Heart right ventricle (tissue), 16 donors: ENCODE data around the gene COL12A1. TPM values are rescaled to one million over a fixed set of nuclear protein-coding genes. Genes with fewer than 3 reads are reported as not detected.

Experiments
- ATAC-seq, 8 donors: fragments of 200-7000 bp; cut with Tn5 transposase; one replicate each; pipeline ENCODE4 v1.9.1; 2020; ENCODE audit warnings: mild to moderate bottlenecking in 8 of 8, moderate library complexity in 8 of 8, moderate number of reproducible peaks in 1 of 8
- DNase-seq, 2 donors: peaks; one replicate each; pipeline ENCODE4 v3.0.0-alpha.2; 2020
- H3K27ac ChIP-seq, 10 donors: fragments of 200-600 bp; sonication (generic) in 2 of 10; one replicate each; pipeline versions ENCODE4 v1.5.0 to v1.8.0; 2020 to 2022; ENCODE audit warnings: mild to moderate bottlenecking in 3 of 10
- H3K27me3 ChIP-seq, 7 donors: fragments of 200-600 bp; one replicate each; pipeline ENCODE4 v1.8.0; 2021 to 2022; ENCODE audit warnings: mild to moderate bottlenecking in 2 of 7
- H3K36me3 ChIP-seq, 9 donors: fragments of 200-600 bp; sonication (generic) in 1 of 9; one replicate each; pipeline versions ENCODE4 v1.5.0 to v1.8.0; 2020 to 2022; ENCODE audit warnings: mild to moderate bottlenecking in 2 of 9
- H3K4me1 ChIP-seq, 9 donors: fragments of 200-600 bp; sonication (generic) in 1 of 9; one replicate each; pipeline versions ENCODE4 v1.5.0 to v1.8.0; 2020 to 2022; ENCODE audit warnings: mild to moderate bottlenecking in 4 of 9
- H3K4me3 ChIP-seq, 10 donors: fragments of 200-600 bp; sonication (generic) in 2 of 10; one replicate each; pipeline versions ENCODE4 v1.5.0 to v1.8.0; 2020 to 2022; ENCODE audit warnings: mild to moderate bottlenecking in 7 of 10, moderate library complexity in 2 of 10
- H3K9me3 ChIP-seq, 11 donors: fragments of 200-600 bp in 10 of 11; sonication (generic) in 2 of 11; one replicate each; pipeline versions ENCODE4 v1.5.0 to v1.8.0; 2013 to 2022; ENCODE audit warnings: mild to moderate bottlenecking in 2 of 11, control low read depth in 1 of 11, moderate library complexity in 1 of 11
- whole genome bisulfite sequencing, 2 donors: extraction: QIAGEN DNeasy Blood & Tissue Kit; methylation state at CpG; one replicate each; pipeline ENCODE4 v1.1.7; 2013; ENCODE audit warnings: inconsistent platforms in 1 of 2; 5-methylcytosine and 5-hydroxymethylcytosine counted together
- intact Hi-C, 10 donors: fragments of 100-400 bp; cut with DNase I; formaldehyde crosslinking; loops; one replicate each; pipeline versions ENCODE4 v1.11.1 to v1.14.2; 2022
- polyA plus RNA-seq, 2 donors: library from polyadenylated mRNA; stranded (reverse); fragments of 200-250 nt; gene quantifications; one replicate each; pipeline ENCODE4 v1.2.3, GENCODE V29; 2013
- total RNA-seq, 10 donors: library from RNA; stranded (reverse); fragmentation: NEBNext Ultra II Directional in 3 of 10; extraction: Animal tissue kit (Norgen Biotek cat#: 25700) in 3 of 10; gene quantifications; one replicate each; pipeline versions ENCODE4 v1.2.1 to v1.2.4, GENCODE V29; 2021 to 2023
- TF ChIP-seq, protein P1 (sequence below), 9 donors: fragments of 200-600 bp; sonication (generic) in 2 of 9; IDR thresholded peaks; one replicate each; pipeline versions ENCODE4 v1.5.0 to v1.8.0; 2021 to 2022; ENCODE audit warnings: antibody characterized with exemption in 9 of 9, mild to moderate bottlenecking in 5 of 9, moderate library complexity in 1 of 9
- donor health status: Arrhythmogenic right ventricular cardiomyopathy.
- donor health status: ischemic (EF 13 %, LVEDD 7.1; RV severe dilation, severe dysfunction).
- donor health status: healthy with polysubstance abuse.
- donor health status: DM: no; HTN: yes; CAD: no.
- donor health status: DM: no; HTN: no; CAD: no.
- donor health status: ischemic (EF 25% LVEDD 6.9; RV normal size, moderate dysfunction).
- donor health status: ischemic (EF 25% LVEDD 5.7; RV mildly dilated, moderate dysfunction).
- donor health status: healthy.
- donor health status: DM: yes; HTN: yes; CAD: no.
- donor health status: Ischemic cardiomyopathy.
- donor health status: ischemic (EF 35%, LVEDD 5.7; RV mildly dilated, moderate dysfunction).
- donor health status: nonischemic (EF 11% LVEDD 7.7; RV severe dilation, severe dysfunction).
- donor health status: DM: yes; HTN: yes; CAD: no.
- donor health status: PGD.
- donor health status: ischemic (EF 29% LVEDD 5.4; RV normal size, mild dysfunction).
- donor health status: nonischemic (EF 23%, LVEDD 6.1; RV moderate dilation, normal function).

Gene COL12A1
- total and polyA plus RNA-seq, 12 donors: 5.7 to 27.0 (median 16.1) TPM

- H3K27me3 ChIP-seq: no peaks in the 10 kb centered on the region
- no peaks in the 10 kb centered on the region for H3K4me1 ChIP-seq
- intact Hi-C loops: no loop called here
- H3K9me3 ChIP-seq: no peaks in the 10 kb centered on the region
- ATAC-seq: no peak
- 88 to 96% methylated on average over 1 of the region's 1 CpG for WGBS, 2 donors
- DNase-seq: no peak
- H3K27ac ChIP-seq: no peak overlapping the region
- H3K4me3 ChIP-seq: no peak overlapping the region
- H3K36me3 ChIP-seq: peaks cover 0 to 34% (median 0%) of the 10 kb centered on the region in 9 donors
- TF ChIP-seq, protein P1, sequence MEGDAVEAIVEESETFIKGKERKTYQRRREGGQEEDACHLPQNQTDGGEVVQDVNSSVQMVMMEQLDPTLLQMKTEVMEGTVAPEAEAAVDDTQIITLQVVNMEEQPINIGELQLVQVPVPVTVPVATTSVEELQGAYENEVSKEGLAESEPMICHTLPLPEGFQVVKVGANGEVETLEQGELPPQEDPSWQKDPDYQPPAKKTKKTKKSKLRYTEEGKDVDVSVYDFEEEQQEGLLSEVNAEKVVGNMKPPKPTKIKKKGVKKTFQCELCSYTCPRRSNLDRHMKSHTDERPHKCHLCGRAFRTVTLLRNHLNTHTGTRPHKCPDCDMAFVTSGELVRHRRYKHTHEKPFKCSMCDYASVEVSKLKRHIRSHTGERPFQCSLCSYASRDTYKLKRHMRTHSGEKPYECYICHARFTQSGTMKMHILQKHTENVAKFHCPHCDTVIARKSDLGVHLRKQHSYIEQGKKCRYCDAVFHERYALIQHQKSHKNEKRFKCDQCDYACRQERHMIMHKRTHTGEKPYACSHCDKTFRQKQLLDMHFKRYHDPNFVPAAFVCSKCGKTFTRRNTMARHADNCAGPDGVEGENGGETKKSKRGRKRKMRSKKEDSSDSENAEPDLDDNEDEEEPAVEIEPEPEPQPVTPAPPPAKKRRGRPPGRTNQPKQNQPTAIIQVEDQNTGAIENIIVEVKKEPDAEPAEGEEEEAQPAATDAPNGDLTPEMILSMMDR (IDR thresholded peaks at IDR 0.05): no peak
Observed at GRCh38 chr6:75109765-75110164, 96.1 kb downstream of the COL12A1 start.

DNA sequence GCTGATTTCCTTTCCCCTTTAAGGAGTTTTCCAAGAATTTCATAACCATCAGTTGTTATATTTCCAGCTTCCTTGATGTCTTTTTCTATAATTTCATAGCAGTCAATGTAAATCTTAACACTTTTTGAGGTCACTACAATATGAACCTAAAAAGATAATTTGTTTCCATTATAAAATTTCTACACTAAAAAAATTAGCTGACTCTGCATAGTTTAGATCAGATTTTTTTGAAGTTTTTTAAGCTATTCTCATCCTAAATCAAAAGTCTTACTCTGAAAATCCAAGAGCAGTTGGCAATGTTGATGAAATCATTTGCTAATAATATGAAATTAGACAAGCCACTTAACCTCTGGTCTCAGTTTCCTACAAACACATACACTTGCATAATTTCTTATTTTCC lies 96.8 kb downstream of the COL12A1 start:
- ATAC-seq: no peak
- H3K36me3 ChIP-seq: peaks cover 0 to 37% (median 0%) of the 10 kb centered on the region in 9 donors
- no peaks in the 10 kb centered on the region for H3K9me3 ChIP-seq
- no peaks in the 10 kb centered on the region for H3K4me1 ChIP-seq
- intact Hi-C loops: no loop called here
- no peaks in the 10 kb centered on the region for H3K27me3 ChIP-seq
- no peak for DNase-seq
- no peak overlapping the region for H3K4me3 ChIP-seq
- TF ChIP-seq, protein P1 (IDR thresholded peaks at IDR 0.05): no peak
- no peak overlapping the region for H3K27ac ChIP-seq

- Histone ChIP-seq H3K36me3 (peaks cover 0 to 42% (median 0%) of the 10 kb centered on the region in 9 donors), H3K27me3 (no peaks in the 10 kb centered on the region), H3K9me3 (no peaks in the 10 kb centered on the region), H3K27ac (no peak overlapping the region), H3K4me1 (no peaks in the 10 kb centered on the region), H3K4me3 (no peak overlapping the region)
- WGBS, 2 donors: 82% methylated on average over 2 of the region's 2 CpGs
- DNase-seq (no peak), ATAC-seq (no peak)
- TF ChIP-seq, protein P1 (IDR thresholded peaks at IDR 0.05): no peak
- intact Hi-C loops: no loop called here
Observed at GRCh38 chr6:75108333-75108974, 97.4 kb downstream of the COL12A1 start.

GRCh38 chr6:75107913-75108312 lies 97.9 kb downstream of the COL12A1 start:
- Histone ChIP-seq H3K4me1 (no peaks in the 10 kb centered on the region), H3K36me3 (peaks cover 0 to 44% (median 0%) of the 10 kb centered on the region in 9 donors), H3K4me3 (no peak overlapping the region), H3K9me3 (no peaks in the 10 kb centered on the region), H3K27ac (no peak overlapping the region), H3K27me3 (no peaks in the 10 kb centered on the region)
- intact Hi-C loops: no loop called here
- TF ChIP-seq, protein P1 (IDR thresholded peaks at IDR 0.05): no peak
- ATAC-seq: no peak
- DNase-seq: no peak
